HEK293 (cell line): ENCODE data around the gene RAB40C.

Source experiments
- CTCF ChIA-PET: fragments of 350-600 bp; formaldehyde crosslinking; extraction: SDS; loops from one replicate; lab custom pipeline; 2021; ENCODE audit warnings: antibody characterized with exemption; lab: Yijun Ruan, JAX
- POLR2A ChIA-PET: fragments of 300-600 bp; formaldehyde crosslinking; extraction: SDS; loops from one replicate; lab custom pipeline; 2020; ENCODE audit warnings: antibody characterized with exemption, inconsistent platforms; lab: Yijun Ruan, JAX
- H3K27ac ChIP-seq: fragments of 200-500 bp; sonication (Bioruptor generic); 2 replicates; pipeline ENCODE4 v1.5.1; 2014; ENCODE audit warnings: low read depth, low read length, control low read depth, inconsistent platforms; ENCODE audit errors: extremely low read depth
- H3K36me3 ChIP-seq, 2 experiments: fragments of 200-500 bp in 1 of 2; sonication (Bioruptor generic) in 1 of 2; 1 replicate in 1 of 2; 2 replicates in 1 of 2; pipeline ENCODE4 v1.5.1; 2014 to 2017; ENCODE audit warnings: inconsistent platforms in 2 of 2, low read length in 2 of 2; ENCODE audit not compliant: control insufficient read depth in 2 of 2, insufficient read depth in 1 of 2
- H3K4me1 ChIP-seq: fragments of 200-500 bp; sonication (Bioruptor generic); 2 replicates; pipeline ENCODE4 v1.5.1; 2014; ENCODE audit warnings: mild to moderate bottlenecking, low read length, inconsistent platforms; ENCODE audit not compliant: control insufficient read depth, insufficient read depth
- H3K4me3 ChIP-seq: 2 replicates; pipeline ENCODE4 v1.5.1; 2011; ENCODE audit warnings: low read depth, mild to moderate bottlenecking, control low read depth, low read length, moderate library complexity
- H3K9me3 ChIP-seq: fragments of 200-500 bp; sonication (Bioruptor generic); 2 replicates; pipeline ENCODE4 v1.5.1; 2014; ENCODE audit warnings: low read depth, low read length, inconsistent platforms; ENCODE audit not compliant: control insufficient read depth, insufficient read depth
- EGR2 ChIP-seq: fragments of 450-650 bp; formaldehyde crosslinking; IDR thresholded peaks from 2 replicates; pipeline ENCODE4 v1.5.1; 2016; ENCODE audit warnings: low read depth, missing biosample characterization, missing genetic modification characterization
- GLIS2 ChIP-seq: fragments of 450-650 bp; formaldehyde crosslinking; IDR thresholded peaks from 2 replicates; pipeline ENCODE4 v1.5.1; 2016; ENCODE audit warnings: missing biosample characterization, missing genetic modification characterization
- INSM2 ChIP-seq: fragments of 450-650 bp; formaldehyde crosslinking; IDR thresholded peaks from 2 replicates; pipeline ENCODE4 v1.5.1; 2016; ENCODE audit warnings: missing biosample characterization, missing genetic modification characterization
- KLF1 ChIP-seq: fragments of 450-650 bp; formaldehyde crosslinking; IDR thresholded peaks from 2 replicates; pipeline ENCODE4 v1.5.1; 2016; ENCODE audit warnings: missing biosample characterization, missing genetic modification characterization
- KLF17 ChIP-seq: fragments of 450-650 bp; formaldehyde crosslinking; IDR thresholded peaks from 2 replicates; pipeline ENCODE4 v1.5.1; 2016; ENCODE audit warnings: missing biosample characterization, missing genetic modification characterization
- KLF7 ChIP-seq: fragments of 450-650 bp; formaldehyde crosslinking; IDR thresholded peaks from 2 replicates; pipeline ENCODE4 v1.5.1; 2016; ENCODE audit warnings: missing biosample characterization, missing genetic modification characterization, borderline replicate concordance
- KLF8 ChIP-seq: fragments of 450-650 bp; formaldehyde crosslinking; IDR thresholded peaks from 2 replicates; pipeline ENCODE4 v1.5.1; 2016; ENCODE audit warnings: missing biosample characterization, missing genetic modification characterization
- PRDM6 ChIP-seq: fragments of 450-650 bp; formaldehyde crosslinking; IDR thresholded peaks from 2 replicates; pipeline ENCODE4 v1.5.1; 2017; ENCODE audit warnings: missing biosample characterization, missing genetic modification characterization
- SP7 ChIP-seq: fragments of 450-650 bp; formaldehyde crosslinking; IDR thresholded peaks from 2 replicates; pipeline ENCODE4 v1.5.1; 2016; ENCODE audit warnings: missing biosample characterization, missing genetic modification characterization
- ZBTB17 ChIP-seq: fragments of 450-650 bp; formaldehyde crosslinking; IDR thresholded peaks from 2 replicates; pipeline ENCODE4 v1.5.1; 2016; ENCODE audit warnings: missing biosample characterization, missing genetic modification characterization
- ZBTB48 ChIP-seq: fragments of 450-650 bp; formaldehyde crosslinking; IDR thresholded peaks from 2 replicates; pipeline ENCODE4 v1.5.1; 2016; ENCODE audit warnings: missing biosample characterization, missing genetic modification characterization
- ZBTB6 ChIP-seq: fragments of 450-650 bp; formaldehyde crosslinking; IDR thresholded peaks from 2 replicates; pipeline ENCODE4 v1.5.1; 2017; ENCODE audit warnings: missing biosample characterization, missing genetic modification characterization
- ZEB2 ChIP-seq: fragments of 450-650 bp; formaldehyde crosslinking; IDR thresholded peaks from 2 replicates; pipeline ENCODE4 v1.5.1; 2016; ENCODE audit warnings: missing biosample characterization, missing genetic modification characterization
- ZFHX2 ChIP-seq: fragments of 450-650 bp; formaldehyde crosslinking; conservative IDR thresholded peaks from 2 replicates; pipeline ENCODE4 v1.5.1; 2016; ENCODE audit warnings: missing biosample characterization, missing genetic modification characterization
- ZFP69B ChIP-seq: fragments of 450-650 bp; formaldehyde crosslinking; IDR thresholded peaks from 2 replicates; pipeline ENCODE4 v1.5.1; 2016; ENCODE audit warnings: missing biosample characterization, missing genetic modification characterization
- ZNF155 ChIP-seq: fragments of 450-650 bp; formaldehyde crosslinking; IDR thresholded peaks from 2 replicates; pipeline ENCODE4 v1.5.1; 2016; ENCODE audit warnings: missing biosample characterization, missing genetic modification characterization
- ZNF184 ChIP-seq: fragments of 450-650 bp; IDR thresholded peaks from 2 replicates; pipeline ENCODE4 v1.5.1; 2018; ENCODE audit warnings: missing biosample characterization, mild to moderate bottlenecking, missing genetic modification characterization
- ZNF2 ChIP-seq: fragments of 450-650 bp; formaldehyde crosslinking; IDR thresholded peaks from 2 replicates; pipeline ENCODE4 v1.5.1; 2016; ENCODE audit warnings: missing biosample characterization, missing genetic modification characterization
- ZNF324 ChIP-seq: fragments of 450-650 bp; formaldehyde crosslinking; IDR thresholded peaks from 2 replicates; pipeline ENCODE4 v1.5.1; 2016; ENCODE audit warnings: missing biosample characterization, missing genetic modification characterization
- ZNF341 ChIP-seq: fragments of 450-650 bp; formaldehyde crosslinking; IDR thresholded peaks from 2 replicates; pipeline ENCODE4; 2016; ENCODE audit warnings: low read depth, missing biosample characterization, missing genetic modification characterization
- ZNF449 ChIP-seq: fragments of 450-650 bp; formaldehyde crosslinking; IDR thresholded peaks from 2 replicates; pipeline ENCODE4 v1.5.1; 2017; ENCODE audit warnings: missing biosample characterization, mild to moderate bottlenecking, missing genetic modification characterization, moderate library complexity
- ZNF501 ChIP-seq: fragments of 450-650 bp; formaldehyde crosslinking; IDR thresholded peaks from 2 replicates; pipeline ENCODE4 v1.5.1; 2016; ENCODE audit warnings: missing biosample characterization, missing genetic modification characterization
- ZNF561 ChIP-seq: fragments of 450-650 bp; IDR thresholded peaks from 2 replicates; pipeline ENCODE4 v1.5.1; 2018; ENCODE audit warnings: missing biosample characterization, missing genetic modification characterization, borderline replicate concordance
- ZNF600 ChIP-seq: fragments of 450-650 bp; formaldehyde crosslinking; IDR thresholded peaks from 2 replicates; pipeline ENCODE4 v1.5.1; 2016; ENCODE audit warnings: missing biosample characterization, missing genetic modification characterization
- ZNF629 ChIP-seq: fragments of 450-650 bp; formaldehyde crosslinking; IDR thresholded peaks from 2 replicates; pipeline ENCODE4 v1.5.1; 2017; ENCODE audit warnings: missing biosample characterization, missing genetic modification characterization
- ZSCAN23 ChIP-seq: fragments of 450-650 bp; formaldehyde crosslinking; IDR thresholded peaks from 2 replicates; pipeline ENCODE4 v1.5.1; 2016; ENCODE audit warnings: missing biosample characterization, missing genetic modification characterization

RAB40C gene

GRCh38 chr16:626787-627453 is 37.1 kb downstream of the RAB40C start (continued):
- TF ChIP-seq INSM2 (tag by site-specific recombination) (peak; percentile 61; the same call in 1 of the 2 replicates), ZNF629 (tag by site-specific recombination) (peak; percentile 73), ZNF600 (tag by site-specific recombination) (peak; percentile 96), ZFHX2 (no peak), ZNF184 (0 out of 2 replicates have a peak, but pooled peaks have one; percentile 53), ZNF2 (tag by site-specific recombination) (0 out of 2 replicates have a peak, but pooled peaks have one; percentile 27), ZNF561 (tag by site-specific recombination) (no peak), ZEB2 (tag by site-specific recombination) (peak; percentile 80), EGR2 (tag by site-specific recombination) (no peak), ZNF155 (tag by site-specific recombination) (no peak), ZBTB6 (tag by site-specific recombination) (peak; percentile 48; the same call in 1 of the 2 replicates), GLIS2 (tag by site-specific recombination) (no peak), KLF8 (tag by site-specific recombination) (peak; percentile 66), KLF17 (tag by site-specific recombination) (0 out of 2 replicates have a peak, but pooled peaks have one; percentile 25), ZBTB17 (tag by site-specific recombination) (peak; percentile 26; the same call in 1 of the 2 replicates), ZBTB48 (tag by site-specific recombination) (peak; percentile 42; the same call in 1 of the 2 replicates), SP7 (tag by site-specific recombination) (peak; percentile 47; the same call in 1 of the 2 replicates), ZFP69B (tag by site-specific recombination) (peak; percentile 43; the same call in 1 of the 2 replicates), ZNF324 (tag by site-specific recombination) (0 out of 2 replicates have a peak, but pooled peaks have one; percentile 73)
- TF ChIP-seq, all 188 proteins: peak for 21

- TF ChIP-seq ZSCAN23 (no peak), ZNF341 (peak; percentile 60), PRDM6 (tag by site-specific recombination) (no peak), ZNF449 (tag by site-specific recombination) (peak; percentile 81), KLF1 (tag by site-specific recombination) (peak; percentile 11; the same call in 1 of the 2 replicates), ZNF501 (tag by site-specific recombination) (no peak), KLF7 (tag by site-specific recombination) (no peak), ZFHX2 (peak; percentile 20; the same call in 1 of the 2 replicates)
- Histone ChIP-seq H3K4me3 (no peak overlapping the region), H3K4me1 (peaks cover 2% of the 10 kb centered on the region; the same call in 1 of the 2 replicates), H3K9me3 (no peaks in the 10 kb centered on the region), H3K36me3 (no peaks in the 10 kb centered on the region), H3K27ac (no peak overlapping the region)
- CTCF ChIA-PET = no interaction called here
- POLR2A ChIA-PET = no interaction called here
These were observed 37.8 kb downstream of the RAB40C start for GRCh38 chr16:627454-628239.
